SK-N-SH (cell line): Measurements from ENCODE around the gene RBBP8NL. TPM values are rescaled to one million over a fixed set of nuclear protein-coding genes. Genes with fewer than 3 reads are reported as not detected.

Source experiments
- CTCF ChIA-PET: fragments of 300-600, 350-600 bp; formaldehyde crosslinking; extraction: SDS; loops from one replicate; lab custom pipeline; 2021; lab: Yijun Ruan, JAX
- POLR2A ChIA-PET: fragments of 350-600 bp; sonication (Branson Sonifier 250); formaldehyde crosslinking; extraction: SDS; loops from one replicate; lab custom pipeline; 2020; ENCODE audit warnings: antibody characterized with exemption, inconsistent platforms; lab: Yijun Ruan, JAX
- DNase-seq: peaks from one replicate; pipeline ENCODE4 v3.0.0; 2012
- H2AFZ ChIP-seq: fragments of 200-600 bp; sonication (generic); 2 replicates; pipeline ENCODE4 v1.8.1; 2016; ENCODE audit warnings: antibody characterized with exemption, mild to moderate bottlenecking, low read depth
- H3F3A ChIP-seq: fragments of 200-600 bp; sonication (generic); replicated peaks from 2 replicates; pipeline ENCODE3; 2016; ENCODE audit warnings: antibody characterized with exemption, mild to moderate bottlenecking; ENCODE audit not compliant: insufficient read depth
- H3K27ac ChIP-seq, 2 experiments: fragments of 200-500 bp in 1 of 2; fragments of 200-600 bp in 1 of 2; sonication (Bioruptor generic) in 1 of 2; sonication (generic), shearing (Covaris generic) in 1 of 2; 2 replicates each; pipeline versions ENCODE4 v1.5.1 to v1.6.1; 2014 to 2016; ENCODE audit warnings: low read depth in 2 of 2, inconsistent platforms in 1 of 2, low read length in 1 of 2, mild to moderate bottlenecking in 1 of 2, mixed read lengths in 1 of 2
- H3K27me3 ChIP-seq: fragments of 200-600 bp; sonication (generic), shearing (Covaris generic); 2 replicates; pipeline ENCODE4 v1.6.1; 2016; ENCODE audit warnings: mixed run types; ENCODE audit not compliant: insufficient read depth
- H3K36me3 ChIP-seq, 2 experiments: fragments of 200-500 bp in 1 of 2; fragments of 200-600 bp in 1 of 2; sonication (Bioruptor generic) in 1 of 2; sonication (generic) in 1 of 2; replicated peaks in 1 of 2; 2 replicates each; pipeline versions ENCODE3 to v1.5.1; 2014 to 2016; ENCODE audit warnings: low read length in 1 of 2, mild to moderate bottlenecking in 1 of 2; ENCODE audit not compliant: insufficient read depth in 2 of 2, control insufficient read depth in 1 of 2
- H3K4me1 ChIP-seq, 2 experiments: fragments of 200-500 bp in 1 of 2; fragments of 200-600 bp in 1 of 2; sonication (Bioruptor generic) in 1 of 2; sonication (generic), shearing (Covaris generic) in 1 of 2; 2 replicates each; pipeline versions ENCODE4 v1.5.1 to v1.6.1; 2014 to 2016; ENCODE audit warnings: low read depth in 1 of 2, low read length in 1 of 2, mixed run types in 1 of 2; ENCODE audit not compliant: insufficient read depth in 2 of 2, control insufficient read depth in 1 of 2
- H3K4me2 ChIP-seq: fragments of 200-600 bp; sonication (generic), shearing (Covaris generic); 2 replicates; pipeline ENCODE4 v1.6.1; 2017; ENCODE audit warnings: mixed run types
- H3K4me3 ChIP-seq, 2 experiments: fragments of 200-500 bp in 1 of 2; fragments of 200-600 bp in 1 of 2; sonication (Bioruptor generic) in 1 of 2; sonication (generic), shearing (Covaris generic) in 1 of 2; 2 replicates each; pipeline versions ENCODE4 v1.5.1 to v1.8.1; 2014 to 2016; ENCODE audit warnings: low read depth in 2 of 2, inconsistent platforms in 1 of 2, low read length in 1 of 2, mild to moderate bottlenecking in 1 of 2, mixed read lengths in 1 of 2, moderate library complexity in 1 of 2
- H3K79me2 ChIP-seq: fragments of 200-600 bp; sonication (generic); 2 replicates; pipeline ENCODE4 v1.8.1; 2017; ENCODE audit warnings: mild to moderate bottlenecking; ENCODE audit not compliant: insufficient read depth
- H3K9ac ChIP-seq: fragments of 200-600 bp; sonication (generic); 2 replicates; pipeline ENCODE4 v1.6.1; 2017; ENCODE audit warnings: mixed run types
- H3K9me2 ChIP-seq: fragments of 200-600 bp; sonication (generic); 2 replicates; pipeline ENCODE4 v1.6.1; 2017; ENCODE audit warnings: mixed run types
- H3K9me3 ChIP-seq: fragments of 200-600 bp; sonication (generic); 2 replicates; pipeline ENCODE4 v1.6.1; 2017; ENCODE audit warnings: mixed run types, mild to moderate bottlenecking, moderate library complexity
- H4K20me1 ChIP-seq: fragments of 200-600 bp; sonication (generic); 2 replicates; pipeline ENCODE4 v1.6.1; 2017; ENCODE audit warnings: mild to moderate bottlenecking, mixed run types; ENCODE audit not compliant: insufficient read depth
- CHD2 ChIP-seq: fragments of 150-350 bp; IDR thresholded peaks from 2 replicates; pipeline ENCODE4 v1.6.1; 2018; ENCODE audit warnings: low read length; ENCODE audit not compliant: partially characterized antibody
- GATA2 ChIP-seq: sonication (generic); formaldehyde crosslinking; IDR thresholded peaks from 2 replicates; pipeline ENCODE4 v1.5.0; 2020; ENCODE audit warnings: mild to moderate bottlenecking, missing genetic modification reagents
- JUND ChIP-seq: IDR thresholded peaks from 2 replicates; pipeline ENCODE4 v1.4.0; 2012
- MEF2A ChIP-seq: IDR thresholded peaks from 2 replicates; pipeline ENCODE4 v1.4.0; 2012; ENCODE audit warnings: low read depth, borderline replicate concordance
- MXI1 ChIP-seq: IDR thresholded peaks from 2 replicates; pipeline ENCODE4 v1.6.1; 2012; ENCODE audit warnings: mild to moderate bottlenecking, low read depth, low read length, improper control_type of control experiment
- NRF1 ChIP-seq: IDR thresholded peaks from 2 replicates; pipeline ENCODE4 v1.6.1; 2012; ENCODE audit warnings: low read depth, mild to moderate bottlenecking, low read length
- PBX3 ChIP-seq: IDR thresholded peaks from 2 replicates; pipeline ENCODE4; 2012
- RAD21 ChIP-seq: IDR thresholded peaks from 2 replicates; pipeline ENCODE4 v1.6.1; 2012; ENCODE audit warnings: mild to moderate bottlenecking, low read length
- REST ChIP-seq: IDR thresholded peaks from 2 replicates; pipeline ENCODE4 v1.6.1; 2012; ENCODE audit warnings: mild to moderate bottlenecking, low read depth, low read length, moderate library complexity
- RFX5 ChIP-seq: IDR thresholded peaks from 2 replicates; pipeline ENCODE4 v1.6.1; 2012; ENCODE audit warnings: mild to moderate bottlenecking, improper control_type of control experiment, low read length
- RXRA ChIP-seq: IDR thresholded peaks from 2 replicates; pipeline ENCODE4 v1.4.0; 2012; ENCODE audit warnings: low read depth, mild to moderate bottlenecking, borderline replicate concordance
- SIN3A ChIP-seq: IDR thresholded peaks from 2 replicates; pipeline ENCODE4 v1.6.1; 2012; ENCODE audit warnings: low read depth, mild to moderate bottlenecking, low read length, moderate library complexity, borderline replicate concordance
- TCF12 ChIP-seq: IDR thresholded peaks from 2 replicates; pipeline ENCODE4 v1.4.0; 2012
- WGBS: methylation state at CpG from one replicate; pipeline ENCODE4 v1.1.6; 2017; ENCODE audit warnings: low lambda C conversion rate; 5-methylcytosine and 5-hydroxymethylcytosine counted together
- polyA plus RNA-seq, 3 experiments: library from polyadenylated mRNA; depleted of rRNA; stranded (reverse); fragments of >200 nt; gene quantifications; 2 replicates each; pipeline ENCODE4 v1.2.3, GENCODE V29; 2012
- TF ChIP-seq, protein P1 (sequence below): fragments of 200-600 bp; sonication (generic); IDR thresholded peaks from 2 replicates; pipeline ENCODE4 v1.6.1; 2017; ENCODE audit warnings: antibody characterized with exemption, mild to moderate bottlenecking, moderate library complexity
- TF ChIP-seq, protein P2 (sequence below): IDR thresholded peaks from 2 replicates; pipeline ENCODE4 v1.4.0; 2012; ENCODE audit warnings: low read depth

Gene RBBP8NL
- polyA plus RNA-seq, 1 of the 3 experiments (the other 2 are of a cell fraction): not detected

- no peak overlapping the region for H3K4me2 ChIP-seq
- WGBS: 47% methylated on average over 8 of the region's 23 CpGs
- no peak overlapping the region for H2AFZ ChIP-seq
- TF ChIP-seq REST (no peak), RXRA (no peak), MEF2A (no peak), SIN3A (no peak), RFX5 (no peak), NRF1 (no peak), JUND (no peak), RAD21 (no peak), PBX3 (no peak), GATA2 (CRISPR knock-in tag) (no peak), CHD2 (no peak), TCF12 (no peak), MXI1 (no peak)
- TF ChIP-seq, protein P1, sequence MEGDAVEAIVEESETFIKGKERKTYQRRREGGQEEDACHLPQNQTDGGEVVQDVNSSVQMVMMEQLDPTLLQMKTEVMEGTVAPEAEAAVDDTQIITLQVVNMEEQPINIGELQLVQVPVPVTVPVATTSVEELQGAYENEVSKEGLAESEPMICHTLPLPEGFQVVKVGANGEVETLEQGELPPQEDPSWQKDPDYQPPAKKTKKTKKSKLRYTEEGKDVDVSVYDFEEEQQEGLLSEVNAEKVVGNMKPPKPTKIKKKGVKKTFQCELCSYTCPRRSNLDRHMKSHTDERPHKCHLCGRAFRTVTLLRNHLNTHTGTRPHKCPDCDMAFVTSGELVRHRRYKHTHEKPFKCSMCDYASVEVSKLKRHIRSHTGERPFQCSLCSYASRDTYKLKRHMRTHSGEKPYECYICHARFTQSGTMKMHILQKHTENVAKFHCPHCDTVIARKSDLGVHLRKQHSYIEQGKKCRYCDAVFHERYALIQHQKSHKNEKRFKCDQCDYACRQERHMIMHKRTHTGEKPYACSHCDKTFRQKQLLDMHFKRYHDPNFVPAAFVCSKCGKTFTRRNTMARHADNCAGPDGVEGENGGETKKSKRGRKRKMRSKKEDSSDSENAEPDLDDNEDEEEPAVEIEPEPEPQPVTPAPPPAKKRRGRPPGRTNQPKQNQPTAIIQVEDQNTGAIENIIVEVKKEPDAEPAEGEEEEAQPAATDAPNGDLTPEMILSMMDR: no peak
- TF ChIP-seq, protein P2, sequence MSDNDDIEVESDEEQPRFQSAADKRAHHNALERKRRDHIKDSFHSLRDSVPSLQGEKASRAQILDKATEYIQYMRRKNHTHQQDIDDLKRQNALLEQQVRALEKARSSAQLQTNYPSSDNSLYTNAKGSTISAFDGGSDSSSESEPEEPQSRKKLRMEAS: no peak
- no peaks in the 10 kb centered on the region for H3F3A ChIP-seq
- H4K20me1 ChIP-seq: no peaks in the 10 kb centered on the region
- H3K9ac ChIP-seq: no peak overlapping the region
- no peak overlapping the region for H3K27ac ChIP-seq
- no peaks in the 10 kb centered on the region for H3K27me3 ChIP-seq
- CTCF ChIA-PET: interaction anchor here (0.6 to 2.2 kb wide), 3 partner anchors 15 to 878 kb away, joined by 3 to 9 read pairs (median 3); no protein-coding TSS in a partner anchor
- no peaks in the 10 kb centered on the region for H3K79me2 ChIP-seq
- no peak overlapping the region for H3K4me3 ChIP-seq
- POLR2A ChIA-PET: no interaction called here
- H3K9me3 ChIP-seq: no peaks in the 10 kb centered on the region
- DNase-seq: no peak
- H3K36me3 ChIP-seq: no peaks in the 10 kb centered on the region
- H3K4me1 ChIP-seq: no peaks in the 10 kb centered on the region; a peak in 1 of 4 replicates
- no peaks in the 10 kb centered on the region for H3K9me2 ChIP-seq
These were observed 2.9 kb downstream of the RBBP8NL start for GRCh38 chr20:62424249-62425107.
